Activated naive CD8-positive, alpha-beta T cell treated with anti-CD3 and anti-CD28 coated beads for 36 hours (primary cell): Measurements from ENCODE around the gene FAH. TPM values are rescaled to one million over a fixed set of nuclear protein-coding genes. Genes with fewer than 3 reads are reported as not detected.
"Not testable (repeated sequence)": the region's sequence is repeated elsewhere in the genome, so short reads cannot be mapped to it uniquely, and the experiment has no call there.

Source experiments
- DNase-seq: peaks from one replicate; pipeline ENCODE4 v3.0.0; 2021
- H3K27ac Mint-ChIP-seq: one replicate; pipeline ENCODE4 v1.8.0; 2022; ENCODE audit warnings: mild to moderate bottlenecking, moderate library complexity, mixed read lengths
- H3K27me3 Mint-ChIP-seq: one replicate; pipeline ENCODE4 v1.8.0; 2022; ENCODE audit warnings: mild to moderate bottlenecking, mixed read lengths
- H3K36me3 Mint-ChIP-seq: one replicate; pipeline ENCODE4 v1.8.0; 2021; ENCODE audit warnings: mild to moderate bottlenecking, mixed read lengths
- H3K4me1 Mint-ChIP-seq: one replicate; pipeline ENCODE4 v1.8.0; 2021; ENCODE audit warnings: mixed read lengths
- H3K4me3 Mint-ChIP-seq: one replicate; pipeline ENCODE4 v1.8.0; 2022; ENCODE audit warnings: mild to moderate bottlenecking, moderate library complexity, mixed read lengths
- H3K9me3 Mint-ChIP-seq: one replicate; pipeline ENCODE4 v1.8.0; 2022; ENCODE audit warnings: mixed read lengths
- total RNA-seq, 2 experiments: library from RNA; stranded (reverse); gene quantifications; one replicate each; pipeline ENCODE4 v1.2.3, GENCODE V29; 2021

Gene FAH
- total RNA-seq, 2 experiments from 2014 or later, result 45.0 to 49.0 TPM

- Mint-ChIP-seq H3K4me3 (no peak overlapping the region), H3K36me3 (peaks cover 11% of the 10 kb centered on the region), H3K9me3 (no peaks in the 10 kb centered on the region), H3K4me1 (peaks cover 3% of the 10 kb centered on the region), H3K27ac (no peak overlapping the region), H3K27me3 (no peaks in the 10 kb centered on the region)
- no peak for DNase-seq
These were observed 20.4 kb upstream of the FAH start for GRCh38 chr15:80132382-80132781.

DNA sequence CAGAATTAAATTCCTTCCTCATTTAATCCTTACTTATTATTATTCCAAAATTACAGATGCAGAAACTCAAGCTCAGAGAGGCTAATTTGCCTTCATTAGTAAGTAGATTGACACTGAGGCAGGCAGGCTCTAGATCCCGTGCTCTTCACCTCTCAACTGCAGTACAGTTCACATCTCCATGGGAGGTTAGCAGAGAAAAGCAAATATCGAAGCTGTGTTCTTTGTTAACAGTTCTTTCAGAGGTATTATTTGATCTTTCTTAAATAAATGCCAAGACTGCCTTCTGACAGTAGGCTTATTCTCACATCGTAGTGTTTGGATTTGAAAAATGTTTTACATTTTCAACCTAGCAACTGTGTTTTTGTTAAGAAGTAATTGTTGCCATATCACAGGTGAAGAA, 15.9 kb upstream of the FAH start:
- Mint-ChIP-seq H3K9me3 (no peaks in the 10 kb centered on the region), H3K27me3 (no peaks in the 10 kb centered on the region), H3K4me3 (no peak overlapping the region), H3K4me1 (no peaks in the 10 kb centered on the region), H3K36me3 (peaks cover 11% of the 10 kb centered on the region), H3K27ac (no peak overlapping the region)
- no peak for DNase-seq

GRCh38 chr15:80138961-80139360, 13.8 kb upstream of the FAH start:
- Mint-ChIP-seq H3K9me3 (no peaks in the 10 kb centered on the region), H3K27ac (no peak overlapping the region), H3K4me3 (no peak overlapping the region)

GRCh38 chr15:80140909-80141308, 11.9 kb upstream of the FAH start:
- no peak for DNase-seq
- Mint-ChIP-seq H3K27ac (no peak overlapping the region), H3K4me3 (no peak overlapping the region), H3K9me3 (peaks cover 2% of the 10 kb centered on the region), H3K36me3 (peaks cover 4% of the 10 kb centered on the region), H3K27me3 (no peaks in the 10 kb centered on the region), H3K4me1 (no peaks in the 10 kb centered on the region)

More at GRCh38 chr15:80138961-80139360, 13.8 kb upstream of the FAH start:
- H3K27me3 Mint-ChIP-seq, result no peaks in the 10 kb centered on the region
- H3K4me1 Mint-ChIP-seq, result no peaks in the 10 kb centered on the region
- DNase-seq, result no peak
- peaks cover 11% of the 10 kb centered on the region for H3K36me3 Mint-ChIP-seq

GRCh38 chr15:80141916-80142598, 10.7 kb upstream of the FAH start:
- no peak for DNase-seq
- Mint-ChIP-seq H3K36me3 (peaks cover 4% of the 10 kb centered on the region), H3K4me3 (no peak overlapping the region), H3K4me1 (no peaks in the 10 kb centered on the region), H3K27me3 (no peaks in the 10 kb centered on the region), H3K9me3 (peaks cover 6% of the 10 kb centered on the region), H3K27ac (no peak overlapping the region)

GRCh38 chr15:80142646-80143045, 10.2 kb upstream of the FAH start:
- H3K4me1 Mint-ChIP-seq, result no peaks in the 10 kb centered on the region
- H3K4me3 Mint-ChIP-seq, result no peak overlapping the region
- no peak for DNase-seq

GRCh38 chr15:80151148-80151547, 1.7 kb upstream of the FAH start:
- Mint-ChIP-seq H3K27ac (no peak overlapping the region), H3K4me3 (no peak overlapping the region), H3K36me3 (peaks cover 16% of the 10 kb centered on the region), H3K4me1 (peaks cover 26% of the 10 kb centered on the region), H3K27me3 (no peaks in the 10 kb centered on the region), H3K9me3 (peaks cover 3% of the 10 kb centered on the region)
- no peak for DNase-seq

More at GRCh38 chr15:80142646-80143045, 10.2 kb upstream of the FAH start:
- peaks cover 6% of the 10 kb centered on the region for H3K9me3 Mint-ChIP-seq
- H3K36me3 Mint-ChIP-seq, result peaks cover 4% of the 10 kb centered on the region
- no peak overlapping the region for H3K27ac Mint-ChIP-seq
- H3K27me3 Mint-ChIP-seq, result no peaks in the 10 kb centered on the region

DNA sequence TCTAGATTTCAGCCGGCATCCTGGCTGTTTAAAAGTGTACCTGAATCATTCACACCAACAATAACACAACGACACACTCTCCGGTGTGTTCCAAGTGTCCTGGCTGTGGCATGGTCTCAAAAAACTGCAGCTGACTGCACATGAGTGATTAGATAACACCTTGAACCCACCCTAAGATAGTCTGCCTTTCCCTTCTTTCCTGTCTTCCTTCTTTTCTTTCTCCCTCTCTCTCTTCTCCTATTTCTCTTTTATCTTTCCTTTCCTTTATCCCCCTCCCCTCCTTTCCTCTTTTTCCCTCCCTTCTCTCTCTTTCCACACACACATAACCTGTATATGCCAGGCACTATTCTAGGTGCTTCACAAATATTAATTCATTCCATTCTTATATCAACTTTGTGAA, 1.2 kb upstream of the FAH start:
- Mint-ChIP-seq H3K9me3 (no peaks in the 10 kb centered on the region), H3K27ac (peak overlapping the region; percentile 77)

DNA sequence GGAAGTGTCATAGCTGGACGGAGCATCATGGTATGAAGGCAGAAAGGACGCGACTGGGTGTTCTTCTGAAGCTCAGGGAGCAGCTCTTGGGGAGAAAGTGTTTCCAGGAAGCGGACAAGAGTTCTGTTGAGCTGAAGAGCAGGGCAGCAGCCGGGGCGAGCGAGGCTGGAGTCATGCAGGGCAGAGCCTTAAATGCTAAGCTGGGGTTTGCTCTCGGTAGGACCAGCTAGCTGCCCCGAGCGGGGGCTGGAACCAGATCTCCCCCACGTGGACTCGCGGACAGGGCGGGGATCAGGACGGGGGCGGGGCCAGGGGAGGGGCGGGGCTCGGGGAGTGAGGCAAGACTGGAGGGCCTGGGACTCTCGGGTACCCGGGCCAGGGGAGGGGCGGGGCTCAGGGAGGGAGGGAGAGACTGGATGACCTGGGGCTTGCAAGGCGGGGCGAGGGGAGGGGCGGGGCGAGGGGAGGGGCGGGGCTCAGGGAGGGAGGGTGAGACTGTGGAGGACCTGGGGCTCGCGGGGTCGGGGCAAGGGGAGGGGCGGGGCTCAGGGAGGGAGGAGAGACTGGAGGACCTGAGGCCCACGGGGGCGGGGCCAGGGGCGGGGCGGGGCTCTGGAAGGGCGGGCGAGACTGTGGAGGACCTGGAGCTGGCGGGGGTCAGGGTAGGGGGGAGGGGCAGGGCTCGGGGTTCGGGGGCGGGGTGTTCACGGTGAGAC, 461 bp upstream of the FAH start:
- Mint-ChIP-seq H3K4me1 (peaks cover 26% of the 10 kb centered on the region), H3K9me3 (no peaks in the 10 kb centered on the region), H3K36me3 (peaks cover 16% of the 10 kb centered on the region), H3K4me3 (peak overlapping the region; percentile 92), H3K27me3 (no peaks in the 10 kb centered on the region), H3K27ac (peak overlapping the region; percentile 91)
- DNase-seq, result peak; percentile 83

More for the DNA sequence above, 1.2 kb upstream of the FAH start:
- DNase-seq, result no peak
- peak overlapping the region; percentile 81 for H3K4me3 Mint-ChIP-seq
- H3K27me3 Mint-ChIP-seq, result no peaks in the 10 kb centered on the region
- peaks cover 26% of the 10 kb centered on the region for H3K4me1 Mint-ChIP-seq
- peaks cover 16% of the 10 kb centered on the region for H3K36me3 Mint-ChIP-seq

DNA sequence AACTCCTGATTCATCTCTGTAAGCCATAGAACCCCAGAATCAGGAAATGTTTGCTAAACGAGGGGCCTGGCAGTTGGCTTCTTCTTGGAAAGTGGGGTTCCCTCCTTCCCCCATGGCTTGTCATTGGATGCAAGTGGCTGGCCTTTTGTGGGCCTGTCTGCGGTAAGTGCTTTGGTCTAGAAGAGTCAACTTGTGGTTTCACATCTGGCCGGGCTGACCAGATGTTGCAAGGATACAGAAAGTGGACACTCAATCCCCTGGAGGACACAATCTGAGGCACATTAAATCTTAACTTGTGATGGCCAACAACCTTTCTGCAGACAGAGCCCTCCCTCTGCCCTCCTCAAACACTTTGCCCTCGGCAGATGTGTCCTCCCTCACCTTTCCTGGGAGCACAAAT, 1.1 kb downstream of the FAH start:
- DNase-seq, result no peak
- Mint-ChIP-seq H3K9me3 (no peaks in the 10 kb centered on the region), H3K4me1 (peaks cover 26% of the 10 kb centered on the region), H3K4me3 (peak overlapping the region; percentile 92), H3K36me3 (peaks cover 19% of the 10 kb centered on the region), H3K27me3 (no peaks in the 10 kb centered on the region), H3K27ac (no peak overlapping the region)

DNA sequence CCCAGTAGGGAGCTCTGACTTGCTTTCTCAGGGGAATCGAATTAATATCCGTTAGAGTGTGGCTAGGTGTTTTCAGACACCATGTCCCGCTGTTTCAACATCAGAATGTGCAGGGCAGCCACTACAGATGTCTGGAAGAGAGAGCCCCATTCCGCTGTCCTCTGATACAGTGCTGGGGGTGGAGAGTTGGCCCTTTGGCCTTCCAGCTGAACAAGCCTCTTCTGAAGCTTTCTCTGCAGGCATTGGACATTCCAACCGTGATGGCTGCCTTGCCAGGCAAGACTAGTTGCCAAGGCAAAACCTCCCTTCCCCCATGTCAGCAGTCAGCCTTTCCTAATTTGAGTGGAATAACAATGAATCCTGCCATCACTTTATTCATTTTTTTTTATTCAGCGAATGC, 1.5 kb downstream of the FAH start:
- Mint-ChIP-seq H3K36me3 (peaks cover 22% of the 10 kb centered on the region), H3K27me3 (no peaks in the 10 kb centered on the region), H3K9me3 (no peaks in the 10 kb centered on the region), H3K4me1 (peaks cover 26% of the 10 kb centered on the region), H3K27ac (no peak overlapping the region), H3K4me3 (peak overlapping the region; percentile 92)
- no peak for DNase-seq

GRCh38 chr15:80155001-80155377, 2.2 kb downstream of the FAH start:
- Mint-ChIP-seq H3K9me3 (no peaks in the 10 kb centered on the region), H3K4me3 (peak overlapping the region; percentile 15), H3K27ac (no peak overlapping the region), H3K27me3 (no peaks in the 10 kb centered on the region), H3K36me3 (peaks cover 28% of the 10 kb centered on the region), H3K4me1 (peaks cover 31% of the 10 kb centered on the region)
- no peak for DNase-seq

DNA sequence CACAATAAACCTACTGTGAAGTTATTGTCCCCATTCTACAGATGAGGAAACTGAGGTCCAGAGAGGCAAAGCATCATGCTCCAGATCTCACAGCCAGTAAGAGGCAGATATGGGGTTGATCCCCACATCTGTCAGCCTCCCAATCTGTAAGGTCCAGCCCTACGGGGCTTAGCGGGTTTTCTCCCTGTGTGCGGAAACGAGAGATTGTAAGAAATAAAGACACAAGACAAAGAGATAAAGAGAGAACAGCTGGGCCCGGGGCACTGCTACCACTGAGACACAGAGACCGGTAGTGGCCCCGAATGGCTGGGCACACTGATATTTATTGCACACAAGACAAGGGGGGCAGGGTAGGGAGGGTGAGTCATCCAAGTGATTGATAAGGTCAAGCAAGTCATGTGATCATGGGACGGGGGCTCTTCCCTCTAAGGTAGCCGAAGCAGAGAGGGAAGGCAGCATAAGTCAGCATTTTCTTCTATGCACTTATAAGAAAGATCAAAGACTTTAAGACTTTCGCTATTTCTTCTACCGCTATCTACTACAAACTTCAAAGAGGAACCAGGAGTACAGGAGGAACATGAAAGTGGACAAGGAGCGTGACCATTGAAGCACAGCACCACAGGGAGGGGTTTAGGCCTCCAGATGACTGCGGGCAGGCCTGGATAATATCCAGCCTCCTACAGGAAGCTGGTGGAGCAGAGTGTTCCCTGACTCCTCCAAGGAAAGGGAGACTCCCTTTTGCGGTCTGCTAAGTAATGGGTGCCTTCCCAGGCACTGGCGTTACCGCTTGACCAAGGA, 2.8 kb downstream of the FAH start:
- H3K4me3 Mint-ChIP-seq, H3K27me3 Mint-ChIP-seq, H3K27ac Mint-ChIP-seq, H3K9me3 Mint-ChIP-seq, DNase-seq: not testable (repeated sequence)
- H3K36me3 Mint-ChIP-seq, result peaks cover 33% of the 10 kb centered on the region
- peaks cover 36% of the 10 kb centered on the region for H3K4me1 Mint-ChIP-seq

GRCh38 chr15:80156176-80156720, 3.4 kb downstream of the FAH start:
- Mint-ChIP-seq H3K4me3 (no peak overlapping the region), H3K27ac (no peak overlapping the region), H3K27me3 (no peaks in the 10 kb centered on the region), H3K4me1 (peaks cover 43% of the 10 kb centered on the region), H3K36me3 (peaks cover 39% of the 10 kb centered on the region), H3K9me3 (no peaks in the 10 kb centered on the region)
- no peak for DNase-seq

DNA sequence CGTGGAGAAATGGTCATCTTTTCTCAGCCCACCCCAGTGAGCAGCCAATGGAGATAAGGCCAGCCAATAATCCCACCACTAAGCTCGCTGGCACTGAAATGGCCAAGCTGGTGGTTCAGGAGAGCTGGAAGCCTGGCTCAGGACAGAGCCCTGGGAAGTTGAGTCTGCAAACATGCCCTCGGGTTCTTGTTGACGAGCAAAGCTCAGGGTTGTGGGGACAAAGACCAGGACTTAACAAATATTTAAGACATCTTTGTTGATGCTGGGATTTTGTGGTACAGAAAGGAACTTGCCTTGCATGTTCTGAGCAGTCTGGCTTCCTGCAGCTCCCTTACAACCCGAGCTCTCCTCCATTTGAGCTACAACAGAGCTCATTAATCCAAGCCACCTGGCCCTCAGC, 4.4 kb downstream of the FAH start:
- H3K9me3 Mint-ChIP-seq, result no peaks in the 10 kb centered on the region
- H3K36me3 Mint-ChIP-seq, result peaks cover 45% of the 10 kb centered on the region
- H3K4me3 Mint-ChIP-seq, result no peak overlapping the region
- no peaks in the 10 kb centered on the region for H3K27me3 Mint-ChIP-seq
- peaks cover 38% of the 10 kb centered on the region for H3K4me1 Mint-ChIP-seq
- H3K27ac Mint-ChIP-seq, result no peak overlapping the region
- no peak for DNase-seq
